OCI-LY7 (cell line): ENCODE results near the gene BACE1. TPM values are rescaled to one million over a fixed set of nuclear protein-coding genes. Genes with fewer than 3 reads are reported as not detected.

Source experiments
- BruUV-seq: library from RNA; stranded (reverse); fragments of 400-500 nt; replicated peaks from 2 replicates; lab custom pipeline; 2021; lab: Mats Ljungman, UMichigan
- CTCF ChIA-PET: fragments of 300-600 bp; sonication (Branson Sonifier 250); formaldehyde crosslinking; loops from one replicate; lab custom pipeline; 2022; ENCODE audit warnings: antibody characterized with exemption; ENCODE audit not compliant: unreplicated experiment; lab: Charles Lee
- POLR2A ChIA-PET: fragments of 300-600 bp; sonication (Branson Sonifier 250); formaldehyde crosslinking; loops from one replicate; lab custom pipeline; 2022; ENCODE audit warnings: antibody characterized with exemption; lab: Charles Lee
- DNase-seq: peaks from one replicate; pipeline ENCODE4 v3.0.0-alpha.2; 2015; ENCODE audit warnings: low spot score
- H2AFZ ChIP-seq: fragments of 200-600 bp; sonication (generic), shearing (Covaris generic); 2 replicates; pipeline ENCODE4 v1.6.1; 2014; ENCODE audit warnings: mild to moderate bottlenecking, antibody characterized with exemption, low read length, moderate library complexity
- H3K27ac ChIP-seq: fragments of 200-600 bp; sonication (generic); 2 replicates; pipeline ENCODE4 v1.5.1; 2014; ENCODE audit warnings: mixed run types, low read depth, mild to moderate bottlenecking, moderate library complexity, low read length, inconsistent platforms; ENCODE audit not compliant: poor library complexity, severe bottlenecking
- H3K36me3 ChIP-seq: fragments of 200-600 bp; sonication (generic); 2 replicates; pipeline ENCODE4 v1.6.1; 2014; ENCODE audit warnings: mild to moderate bottlenecking, antibody characterized with exemption, low read length, moderate library complexity, mixed read lengths; ENCODE audit not compliant: insufficient read depth
- H3K4me1 ChIP-seq: fragments of 200-600 bp; sonication (generic); 2 replicates; pipeline ENCODE4 v1.5.1; 2014; ENCODE audit warnings: mild to moderate bottlenecking, low read length; ENCODE audit not compliant: insufficient read depth, poor library complexity, severe bottlenecking
- H3K4me2 ChIP-seq: fragments of 200-600 bp; sonication (generic); 2 replicates; pipeline ENCODE4 v1.6.1; 2014; ENCODE audit warnings: mild to moderate bottlenecking, low read length
- H3K4me3 ChIP-seq: fragments of 200-600 bp; sonication (generic); 2 replicates; pipeline ENCODE4 v1.5.1; 2014; ENCODE audit warnings: mild to moderate bottlenecking, low read depth, low read length; ENCODE audit not compliant: poor library complexity, severe bottlenecking
- H3K79me2 ChIP-seq: fragments of 200-600 bp; sonication (generic); 2 replicates; pipeline ENCODE4 v1.6.1; 2016; ENCODE audit warnings: low read depth, mild to moderate bottlenecking, low read length, moderate library complexity, mixed read lengths; ENCODE audit not compliant: insufficient read depth
- H3K9me2 ChIP-seq: fragments of 200-600 bp; sonication (generic); 2 replicates; pipeline ENCODE4 v1.6.1; 2016; ENCODE audit warnings: mild to moderate bottlenecking, low read length, mixed read lengths; ENCODE audit not compliant: insufficient read depth
- H3K9me3 ChIP-seq: fragments of 200-600 bp; sonication (generic); 2 replicates; pipeline ENCODE4 v1.6.1; 2014; ENCODE audit warnings: mild to moderate bottlenecking, mixed run types, low read length, mixed read lengths
- H4K20me1 ChIP-seq: fragments of 200-600 bp; sonication (generic); 2 replicates; pipeline ENCODE4 v1.6.1; 2014; ENCODE audit warnings: mild to moderate bottlenecking, antibody characterized with exemption, low read length, moderate library complexity, mixed read lengths; ENCODE audit not compliant: insufficient read depth
- EZH2phosphoT487 ChIP-seq: fragments of 200-600 bp; sonication (generic); IDR thresholded peaks from 2 replicates; pipeline ENCODE4 v1.6.1; 2018; ENCODE audit warnings: low read depth, borderline replicate concordance, mild to moderate bottlenecking, mixed run types, antibody characterized with exemption, low read length, moderate library complexity, mixed read lengths
- intact Hi-C: fragments of 100-400 bp; cut with micrococcal nuclease; formaldehyde crosslinking; loops from one replicate; pipeline ENCODE4 v1.10.0; 2022; ENCODE audit not compliant: unreplicated experiment
- total RNA-seq, 2 experiments: library from RNA; depleted of rRNA in 1 of 2; stranded (reverse); fragments of >200 nt in 1 of 2; shearing (Covaris generic) in 1 of 2; gene quantifications; 2 replicates each; pipeline ENCODE4 v1.2.3, GENCODE V29; 2014 to 2022
- TF ChIP-seq, protein P1 (sequence below): fragments of 200-600 bp; sonication (generic); conservative IDR thresholded peaks from 2 replicates; pipeline ENCODE4 v1.5.1; 2014; ENCODE audit warnings: mild to moderate bottlenecking, antibody characterized with exemption, low read length, moderate library complexity, mixed read lengths

BACE1 gene
- total RNA-seq, 2 experiments from 2014 or later, result not detected

DNA sequence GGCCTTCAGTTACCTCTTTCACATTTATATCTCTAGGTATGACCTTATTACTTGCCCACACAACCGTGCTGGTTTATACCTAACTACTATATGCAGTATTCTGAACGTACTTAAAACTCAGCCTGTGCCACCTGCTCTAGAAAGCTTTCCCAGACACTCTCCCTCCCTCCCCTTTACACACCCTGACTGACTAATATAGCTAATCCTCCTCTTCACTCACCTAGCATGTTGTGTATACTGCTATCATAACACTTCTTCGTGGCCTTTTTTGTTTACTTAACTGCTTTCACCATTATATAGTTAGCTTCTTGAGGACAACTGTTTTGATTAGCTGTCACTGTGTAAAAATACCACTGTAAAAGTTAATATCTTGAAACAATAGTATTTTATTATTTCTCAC lies 60.1 kb downstream of the BACE1 start:
- intact Hi-C loops, result no loop called here
- Histone ChIP-seq H3K79me2 (no peaks in the 10 kb centered on the region), H3K4me1 (no peaks in the 10 kb centered on the region), H2AFZ (no peak overlapping the region), H3K4me2 (no peak overlapping the region), H3K4me3 (no peak overlapping the region), H3K27ac (no peak overlapping the region), H3K36me3 (peaks cover 19% of the 10 kb centered on the region; the same call in 1 of the 2 replicates), H4K20me1 (no peaks in the 10 kb centered on the region), H3K9me3 (no peaks in the 10 kb centered on the region), H3K9me2 (no peaks in the 10 kb centered on the region)
- CTCF ChIA-PET, result no interaction called here
- no peak for DNase-seq
- BruUV-seq, result no TSS peak
- TF ChIP-seq EZH2phosphoT487, result no peak
- TF ChIP-seq, protein P1, sequence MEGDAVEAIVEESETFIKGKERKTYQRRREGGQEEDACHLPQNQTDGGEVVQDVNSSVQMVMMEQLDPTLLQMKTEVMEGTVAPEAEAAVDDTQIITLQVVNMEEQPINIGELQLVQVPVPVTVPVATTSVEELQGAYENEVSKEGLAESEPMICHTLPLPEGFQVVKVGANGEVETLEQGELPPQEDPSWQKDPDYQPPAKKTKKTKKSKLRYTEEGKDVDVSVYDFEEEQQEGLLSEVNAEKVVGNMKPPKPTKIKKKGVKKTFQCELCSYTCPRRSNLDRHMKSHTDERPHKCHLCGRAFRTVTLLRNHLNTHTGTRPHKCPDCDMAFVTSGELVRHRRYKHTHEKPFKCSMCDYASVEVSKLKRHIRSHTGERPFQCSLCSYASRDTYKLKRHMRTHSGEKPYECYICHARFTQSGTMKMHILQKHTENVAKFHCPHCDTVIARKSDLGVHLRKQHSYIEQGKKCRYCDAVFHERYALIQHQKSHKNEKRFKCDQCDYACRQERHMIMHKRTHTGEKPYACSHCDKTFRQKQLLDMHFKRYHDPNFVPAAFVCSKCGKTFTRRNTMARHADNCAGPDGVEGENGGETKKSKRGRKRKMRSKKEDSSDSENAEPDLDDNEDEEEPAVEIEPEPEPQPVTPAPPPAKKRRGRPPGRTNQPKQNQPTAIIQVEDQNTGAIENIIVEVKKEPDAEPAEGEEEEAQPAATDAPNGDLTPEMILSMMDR, result no peak
- POLR2A ChIA-PET, result no interaction called here

DNA sequence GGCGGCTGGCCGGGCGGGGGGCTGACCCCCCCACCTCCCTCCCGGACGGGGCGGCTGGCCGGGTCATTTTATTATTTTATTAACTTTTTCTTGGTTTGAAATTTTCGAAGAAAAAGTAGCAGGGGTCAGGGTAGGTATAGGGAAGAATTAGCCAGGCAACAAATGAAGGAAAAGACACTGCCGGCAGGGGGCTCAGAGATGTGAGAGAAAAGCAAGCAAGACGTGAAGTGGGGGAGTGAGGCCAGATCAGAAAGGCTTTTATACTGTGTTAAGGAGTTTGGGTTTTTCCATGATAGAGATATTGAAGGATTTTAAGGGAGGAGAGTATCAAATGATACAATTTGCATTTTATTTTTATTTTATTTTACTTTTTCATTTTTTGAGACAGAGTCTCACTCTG lies 64.5 kb downstream of the BACE1 start:
- no peaks in the 10 kb centered on the region for H3K9me2 ChIP-seq
- ChIA-PET CTCF (no interaction called here), POLR2A (no interaction called here)
- H2AFZ ChIP-seq, result no peak overlapping the region
- no TSS peak for BruUV-seq
- H3K79me2 ChIP-seq, result no peaks in the 10 kb centered on the region
- peaks cover 47% of the 10 kb centered on the region for H3K36me3 ChIP-seq
- H3K9me3 ChIP-seq, result no peaks in the 10 kb centered on the region
- DNase-seq, result no peak
- H3K4me3 ChIP-seq, result no peak overlapping the region
- no peak for TF ChIP-seq EZH2phosphoT487
- TF ChIP-seq, protein P1, result no peak
- no peaks in the 10 kb centered on the region for H3K4me1 ChIP-seq
- no peak overlapping the region for H3K27ac ChIP-seq
- H4K20me1 ChIP-seq, result no peaks in the 10 kb centered on the region
- intact Hi-C loops, result no loop called here
- no peak overlapping the region for H3K4me2 ChIP-seq

DNA sequence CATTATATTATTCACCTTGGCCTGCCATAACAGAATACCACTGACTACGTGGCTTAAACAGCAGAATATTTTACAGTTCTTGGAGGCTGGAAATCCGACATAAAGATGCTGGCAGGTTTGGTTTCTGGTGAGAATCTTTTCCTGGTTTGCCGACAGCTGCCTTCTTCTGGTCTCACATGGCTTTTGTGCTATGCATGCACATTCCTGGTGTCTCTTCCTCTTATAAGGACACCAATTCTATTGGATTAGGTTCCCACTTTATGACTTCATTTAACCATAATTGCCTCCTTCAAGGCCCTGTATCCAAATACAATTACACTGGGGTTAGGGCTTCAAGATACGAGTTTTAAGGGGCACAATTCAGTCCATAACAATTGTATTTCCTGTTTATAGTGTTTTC lies 66.5 kb downstream of the BACE1 start:
- DNase-seq, result no peak
- Histone ChIP-seq H3K9me2 (no peaks in the 10 kb centered on the region), H4K20me1 (no peaks in the 10 kb centered on the region), H3K9me3 (no peaks in the 10 kb centered on the region), H3K27ac (no peak overlapping the region), H3K36me3 (peaks cover 65% of the 10 kb centered on the region), H3K4me3 (no peak overlapping the region), H3K79me2 (no peaks in the 10 kb centered on the region), H3K4me1 (no peaks in the 10 kb centered on the region), H2AFZ (no peak overlapping the region), H3K4me2 (no peak overlapping the region)
- CTCF ChIA-PET, result no interaction called here
- intact Hi-C loops, result no loop called here
- TF ChIP-seq, protein P1, result no peak
- no peak for TF ChIP-seq EZH2phosphoT487
- POLR2A ChIA-PET, result no interaction called here
- no TSS peak for BruUV-seq
